ENCODE data around the gene MAIP1. TPM values are rescaled to one million over a fixed set of nuclear protein-coding genes. Genes with fewer than 3 reads are reported as not detected.

Gene MAIP1
- total RNA-seq, 1 experiment from 2014 or later: 32.3 TPM

DNA sequence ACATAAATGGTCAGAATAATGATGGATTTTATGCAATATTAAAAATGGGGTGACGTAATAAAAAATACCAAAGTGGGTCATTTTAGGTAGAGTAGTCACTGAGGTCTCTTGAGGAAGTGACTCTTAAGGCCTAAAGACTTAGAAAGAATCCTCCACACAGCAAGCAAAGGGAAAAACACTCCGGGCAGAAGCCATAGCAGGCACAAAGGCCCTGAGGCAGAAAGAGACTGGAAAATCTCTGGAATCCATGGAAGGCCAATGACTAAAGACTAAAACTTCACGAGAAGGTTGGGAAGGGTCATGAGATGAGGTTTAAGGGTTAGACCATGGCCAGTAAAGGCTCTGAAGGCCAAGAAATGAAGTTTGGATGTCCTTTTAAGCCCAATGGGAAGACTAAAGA is 36.9 kb downstream of the MAIP1 start:
- Mint-ChIP-seq H3K36me3 (ENCODE audit: insufficient read depth in 1 of 3, low read depth in 3 of 3) (no peaks in the 10 kb centered on the region), H3K27me3 (ENCODE audit: low read depth) (no peaks in the 10 kb centered on the region; the same call in 1 of the 2 replicates), H3K27ac (no peak overlapping the region), H3K4me3 (no peak overlapping the region), H3K4me1 (no peaks in the 10 kb centered on the region), H3K9me3 (0 out of 5 replicates have a peak, but pooled peaks cover 0 to 1% of the 10 kb centered on the region in 2 experiments)
- Histone ChIP-seq H2BK20ac (ENCODE audit: low read depth, low read length, poor library complexity, severe bottlenecking) (no peak overlapping the region), H2BK15ac (ENCODE audit: low read depth, low read length) (no peak overlapping the region), H3K23me2 (ENCODE audit: insufficient read length, low read depth, low read length, poor library complexity, severe bottlenecking) (no peaks in the 10 kb centered on the region), H2BK120ac (ENCODE audit: low read depth, low read length, poor library complexity, severe bottlenecking) (no peak overlapping the region), H3K4ac (ENCODE audit: low read depth, low read length) (no peak overlapping the region), H4K5ac (ENCODE audit: insufficient read length, low read depth, low read length) (no peak overlapping the region), H3K9ac (ENCODE audit: extremely low read depth, insufficient read length, low read length) (no peak overlapping the region), H4K20me1 (ENCODE audit: control insufficient read depth, insufficient read depth, insufficient read length) (no peaks in the 10 kb centered on the region), H3K4me1 (ENCODE audit: insufficient read depth, low read length) (peaks cover 3% of the 10 kb centered on the region; the same call in 1 of the 2 replicates), H3K23ac (ENCODE audit: insufficient read length, low read depth, low read length) (no peak overlapping the region), H2BK5ac (ENCODE audit: insufficient read length, low read length) (no peak overlapping the region), H3K18ac (ENCODE audit: insufficient read length, low read depth, low read length) (no peak overlapping the region), H3T11ph (ENCODE audit: low read length) (no peak overlapping the region), H3K79me2 (ENCODE audit: insufficient read depth, low read length) (no peaks in the 10 kb centered on the region), H3K56ac (ENCODE audit: insufficient read length, low read depth, low read length) (no peak overlapping the region), H2AK5ac (ENCODE audit: insufficient read length, low read length) (no peak overlapping the region), H3K14ac (ENCODE audit: insufficient read depth, low read length) (no peak overlapping the region), H2BK12ac (ENCODE audit: insufficient read length, low read depth, low read length) (no peak overlapping the region), H3K27ac (ENCODE audit: insufficient read length, low read depth, low read length) (no peak overlapping the region), H2AFZ (ENCODE audit: low read length) (no peak overlapping the region), H4K91ac (ENCODE audit: insufficient read length, low read depth, low read length) (no peak overlapping the region), H3K79me1 (ENCODE audit: insufficient read depth, low read depth, low read length, poor library complexity, severe bottlenecking) (no peaks in the 10 kb centered on the region), H3K27me3 (ENCODE audit: insufficient read depth, low read length) (no peaks in the 10 kb centered on the region), H4K8ac (replicated peaks; ENCODE audit: insufficient read length, low read depth, low read length) (no peak overlapping the region), H3K9me3 (ENCODE audit: control insufficient read depth, low read depth, low read length) (no peaks in the 10 kb centered on the region), H3K4me2 (ENCODE audit: insufficient read depth, insufficient read length, low read length) (no peak overlapping the region)
- TF ChIP-seq CTCF (conservative IDR thresholded peaks at IDR 0.05): no peak
- WGBS (ENCODE audit: extremely low coverage, insufficient read length, low lambda C conversion rate): no CpG with 5 or more reads among the region's 3 CpGs
- DNase-seq: no peak
